GM23338 (cell line): ENCODE measurements around the gene SNTB2. TPM values are rescaled to one million over a fixed set of nuclear protein-coding genes. Genes with fewer than 3 reads are reported as not detected.

ENCODE experiments used
- ATAC-seq: fragments of 200-7000 bp; cut with Tn5 transposase; 3 replicates; pipeline ENCODE4 v1.9.1; 2020
- DNase-seq: peaks from one replicate; pipeline ENCODE4 v3.0.0-alpha.2; 2015; ENCODE audit warnings: low spot score
- H2AFZ ChIP-seq: fragments of 200-600 bp; sonication (generic); 2 replicates; pipeline ENCODE4 v1.8.0; 2016; ENCODE audit warnings: antibody characterized with exemption, mild to moderate bottlenecking, moderate library complexity
- H3F3A ChIP-seq: fragments of 200-600 bp; sonication (generic); replicated peaks from 2 replicates; pipeline ENCODE4 v1.8.0; 2017; ENCODE audit warnings: antibody characterized with exemption, mixed run types, low read depth
- H3K27ac ChIP-seq: fragments of 200-600 bp; sonication (generic); 2 replicates; pipeline ENCODE4 v1.6.1; 2016; ENCODE audit warnings: low read depth
- H3K27me3 ChIP-seq: fragments of 200-600 bp; sonication (generic); 2 replicates; pipeline ENCODE4 v1.8.0; 2016; ENCODE audit warnings: mild to moderate bottlenecking, mixed run types, moderate library complexity; ENCODE audit not compliant: insufficient read depth
- H3K36me3 ChIP-seq: fragments of 200-600 bp; sonication (generic); 2 replicates; pipeline ENCODE4 v1.8.0; 2016; ENCODE audit warnings: mild to moderate bottlenecking; ENCODE audit not compliant: insufficient read depth
- H3K4me1 ChIP-seq: fragments of 200-600 bp; sonication (generic); 2 replicates; pipeline ENCODE4 v1.8.0; 2016; ENCODE audit warnings: mild to moderate bottlenecking, moderate library complexity; ENCODE audit not compliant: insufficient read depth
- H3K4me2 ChIP-seq: fragments of 200-600 bp; sonication (generic); 2 replicates; pipeline ENCODE4 v1.7.1; 2017; ENCODE audit warnings: mixed run types
- H3K4me3 ChIP-seq: fragments of 200-600 bp; sonication (generic); 2 replicates; pipeline ENCODE4 v1.6.1; 2016; ENCODE audit warnings: mixed run types
- H3K79me2 ChIP-seq: fragments of 200-600 bp; sonication (generic); replicated peaks from 2 replicates; pipeline ENCODE4 v1.8.0; 2017; ENCODE audit warnings: mild to moderate bottlenecking; ENCODE audit not compliant: insufficient read depth
- H3K9me2 ChIP-seq: fragments of 200-600 bp; sonication (generic); 2 replicates; pipeline ENCODE4 v1.8.0; 2017; ENCODE audit not compliant: insufficient read depth
- H4K20me1 ChIP-seq: fragments of 200-600 bp; sonication (generic); replicated peaks from 2 replicates; pipeline ENCODE4 v1.8.0; 2017; ENCODE audit warnings: mild to moderate bottlenecking; ENCODE audit not compliant: insufficient read depth
- H3K27ac Mint-ChIP-seq: 2 replicates; pipeline ENCODE4 v1.8.0; 2020; ENCODE audit warnings: inconsistent platforms, mild to moderate bottlenecking, moderate library complexity, mixed read lengths
- H3K27me3 Mint-ChIP-seq: 3 replicates; pipeline ENCODE4 v1.8.0; 2022; ENCODE audit warnings: low read depth, mild to moderate bottlenecking, moderate library complexity, mixed read lengths, inconsistent platforms; ENCODE audit not compliant: insufficient read depth, poor library complexity
- H3K36me3 Mint-ChIP-seq: 3 replicates; pipeline ENCODE4 v1.8.0; 2021; ENCODE audit warnings: low read depth, mild to moderate bottlenecking, inconsistent platforms, moderate library complexity, mixed read lengths
- H3K4me1 Mint-ChIP-seq: 3 replicates; pipeline ENCODE4 v1.8.0; 2020; ENCODE audit warnings: mild to moderate bottlenecking, inconsistent platforms, mixed read lengths
- H3K4me3 Mint-ChIP-seq: 3 replicates; pipeline ENCODE4 v1.8.0; 2021; ENCODE audit warnings: moderate library complexity, mild to moderate bottlenecking, inconsistent platforms, mixed read lengths
- H3K9me3 Mint-ChIP-seq: 3 replicates; pipeline ENCODE4 v1.8.0; 2020; ENCODE audit warnings: moderate library complexity, mild to moderate bottlenecking, inconsistent platforms, mixed read lengths
- CREB1 ChIP-seq: fragments of 250-450 bp; sonication (Bioruptor Pico); IDR thresholded peaks from 2 replicates; pipeline ENCODE4 v1.5.0; 2020; ENCODE audit warnings: low read depth, mild to moderate bottlenecking, moderate library complexity
- EZH2 ChIP-seq: fragments of 200-600 bp; sonication (generic); IDR thresholded peaks from one replicate; pipeline ENCODE4 v1.8.0; 2017; ENCODE audit warnings: antibody characterized with exemption, mild to moderate bottlenecking, low read depth; ENCODE audit not compliant: unreplicated experiment
- EZH2phosphoT487 ChIP-seq: fragments of 200-600 bp; sonication (generic); IDR thresholded peaks from one replicate; pipeline ENCODE4 v1.8.1; 2018; ENCODE audit warnings: antibody characterized with exemption; ENCODE audit not compliant: unreplicated experiment
- JUNB ChIP-seq: IDR thresholded peaks from one replicate; pipeline ENCODE4 v1.6.1; 2016; ENCODE audit warnings: antibody characterized with exemption; ENCODE audit not compliant: unreplicated experiment
- NANOG ChIP-seq: IDR thresholded peaks from 2 replicates; pipeline ENCODE4 v1.6.1; 2016; ENCODE audit warnings: antibody characterized with exemption, borderline replicate concordance
- POLR2AphosphoS5 ChIP-seq: IDR thresholded peaks from 2 replicates; pipeline ENCODE4 v1.6.1; 2016; ENCODE audit warnings: antibody characterized with exemption, low read depth
- STAT1 ChIP-seq: IDR thresholded peaks from one replicate; pipeline ENCODE4 v1.6.1; 2016; ENCODE audit warnings: antibody characterized with exemption; ENCODE audit not compliant: unreplicated experiment
- ZNF114 ChIP-seq: fragments of 250-450 bp; sonication (Bioruptor Pico); IDR thresholded peaks from 2 replicates; pipeline ENCODE4 v1.5.0; 2020; ENCODE audit warnings: mild to moderate bottlenecking, moderate library complexity
- ZNF331 ChIP-seq: fragments of 250-450 bp; sonication (Bioruptor Pico); IDR thresholded peaks from 2 replicates; pipeline ENCODE4 v1.5.0; 2020; ENCODE audit warnings: low read depth, mild to moderate bottlenecking, moderate library complexity
- ZNF462 ChIP-seq: fragments of 250-450 bp; sonication (Bioruptor Pico); IDR thresholded peaks from 2 replicates; pipeline ENCODE4 v1.5.0; 2020; ENCODE audit warnings: mild to moderate bottlenecking, moderate library complexity
- polyA plus RNA-seq: library from polyadenylated mRNA; unstranded; fragments of >200 nt; fragmentation: Nextera tagmentation; extraction: Ambion mirVana; gene quantifications from 2 replicates; pipeline ENCODE4 v1.2.1, GENCODE V29; 2016
- total RNA-seq: library from RNA; depleted of rRNA; stranded (reverse); fragments of >200 nt; shearing (Covaris generic); gene quantifications from 2 replicates; pipeline ENCODE4 v1.2.3, GENCODE V29; 2014
- TF ChIP-seq, protein P1 (sequence below): IDR thresholded peaks from one replicate; pipeline ENCODE4 v1.6.1; 2018; ENCODE audit warnings: antibody characterized with exemption; ENCODE audit not compliant: unreplicated experiment
- TF ChIP-seq, protein P2 (sequence below), 2 experiments: fragments of 200-600 bp in 1 of 2; sonication (generic) in 1 of 2; conservative IDR thresholded peaks; 2 replicates each; pipeline versions ENCODE4 v1.5.1 to v1.6.1; 2016 to 2017; ENCODE audit warnings: antibody characterized with exemption in 2 of 2, low read depth in 2 of 2, mild to moderate bottlenecking in 2 of 2, moderate library complexity in 1 of 2
- TF ChIP-seq, protein P3 (sequence below): IDR thresholded peaks from 2 replicates; pipeline ENCODE4 v1.6.1; 2016; ENCODE audit warnings: antibody characterized with exemption

SNTB2 gene
- total and polyA plus RNA-seq, 2 experiments from 2014 or later = 4.8 to 42.7 TPM

GRCh38 chr16:69327585-69328310, 140.8 kb downstream of the SNTB2 start:
- H3K36me3 ChIP-seq = peaks cover 11% of the 10 kb centered on the region
- Mint-ChIP-seq H3K27me3 (peaks cover 21% of the 10 kb centered on the region), H3K27ac (no peak overlapping the region), H3K4me1 (peaks cover 18% of the 10 kb centered on the region), H3K4me3 (peak overlapping the region; percentile 90), H3K9me3 (0 out of 3 replicates have a peak, but pooled peaks cover 4% of the 10 kb centered on the region), H3K36me3 (peaks cover 83% of the 10 kb centered on the region)
- peak overlapping the region; percentile 95; the same call in 1 of the 2 replicates for H3K4me2 ChIP-seq
- H4K20me1 ChIP-seq = peaks cover 46% of the 10 kb centered on the region
- TF ChIP-seq JUNB = no peak
- TF ChIP-seq CREB1 (CRISPR knock-in tag) = no peak
- TF ChIP-seq STAT1 = no peak
- no peak for TF ChIP-seq ZNF462 (CRISPR knock-in tag)
- TF ChIP-seq, protein P1, sequence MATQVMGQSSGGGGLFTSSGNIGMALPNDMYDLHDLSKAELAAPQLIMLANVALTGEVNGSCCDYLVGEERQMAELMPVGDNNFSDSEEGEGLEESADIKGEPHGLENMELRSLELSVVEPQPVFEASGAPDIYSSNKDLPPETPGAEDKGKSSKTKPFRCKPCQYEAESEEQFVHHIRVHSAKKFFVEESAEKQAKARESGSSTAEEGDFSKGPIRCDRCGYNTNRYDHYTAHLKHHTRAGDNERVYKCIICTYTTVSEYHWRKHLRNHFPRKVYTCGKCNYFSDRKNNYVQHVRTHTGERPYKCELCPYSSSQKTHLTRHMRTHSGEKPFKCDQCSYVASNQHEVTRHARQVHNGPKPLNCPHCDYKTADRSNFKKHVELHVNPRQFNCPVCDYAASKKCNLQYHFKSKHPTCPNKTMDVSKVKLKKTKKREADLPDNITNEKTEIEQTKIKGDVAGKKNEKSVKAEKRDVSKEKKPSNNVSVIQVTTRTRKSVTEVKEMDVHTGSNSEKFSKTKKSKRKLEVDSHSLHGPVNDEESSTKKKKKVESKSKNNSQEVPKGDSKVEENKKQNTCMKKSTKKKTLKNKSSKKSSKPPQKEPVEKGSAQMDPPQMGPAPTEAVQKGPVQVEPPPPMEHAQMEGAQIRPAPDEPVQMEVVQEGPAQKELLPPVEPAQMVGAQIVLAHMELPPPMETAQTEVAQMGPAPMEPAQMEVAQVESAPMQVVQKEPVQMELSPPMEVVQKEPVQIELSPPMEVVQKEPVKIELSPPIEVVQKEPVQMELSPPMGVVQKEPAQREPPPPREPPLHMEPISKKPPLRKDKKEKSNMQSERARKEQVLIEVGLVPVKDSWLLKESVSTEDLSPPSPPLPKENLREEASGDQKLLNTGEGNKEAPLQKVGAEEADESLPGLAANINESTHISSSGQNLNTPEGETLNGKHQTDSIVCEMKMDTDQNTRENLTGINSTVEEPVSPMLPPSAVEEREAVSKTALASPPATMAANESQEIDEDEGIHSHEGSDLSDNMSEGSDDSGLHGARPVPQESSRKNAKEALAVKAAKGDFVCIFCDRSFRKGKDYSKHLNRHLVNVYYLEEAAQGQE = no peak
- TF ChIP-seq EZH2phosphoT487 = no peak
- TF ChIP-seq NANOG = no peak
- no peak for TF ChIP-seq POLR2AphosphoS5
- TF ChIP-seq, protein P2, sequence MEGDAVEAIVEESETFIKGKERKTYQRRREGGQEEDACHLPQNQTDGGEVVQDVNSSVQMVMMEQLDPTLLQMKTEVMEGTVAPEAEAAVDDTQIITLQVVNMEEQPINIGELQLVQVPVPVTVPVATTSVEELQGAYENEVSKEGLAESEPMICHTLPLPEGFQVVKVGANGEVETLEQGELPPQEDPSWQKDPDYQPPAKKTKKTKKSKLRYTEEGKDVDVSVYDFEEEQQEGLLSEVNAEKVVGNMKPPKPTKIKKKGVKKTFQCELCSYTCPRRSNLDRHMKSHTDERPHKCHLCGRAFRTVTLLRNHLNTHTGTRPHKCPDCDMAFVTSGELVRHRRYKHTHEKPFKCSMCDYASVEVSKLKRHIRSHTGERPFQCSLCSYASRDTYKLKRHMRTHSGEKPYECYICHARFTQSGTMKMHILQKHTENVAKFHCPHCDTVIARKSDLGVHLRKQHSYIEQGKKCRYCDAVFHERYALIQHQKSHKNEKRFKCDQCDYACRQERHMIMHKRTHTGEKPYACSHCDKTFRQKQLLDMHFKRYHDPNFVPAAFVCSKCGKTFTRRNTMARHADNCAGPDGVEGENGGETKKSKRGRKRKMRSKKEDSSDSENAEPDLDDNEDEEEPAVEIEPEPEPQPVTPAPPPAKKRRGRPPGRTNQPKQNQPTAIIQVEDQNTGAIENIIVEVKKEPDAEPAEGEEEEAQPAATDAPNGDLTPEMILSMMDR (conservative IDR thresholded peaks at IDR 0.05; ENCODE audit: low read depth in 2 of 2) = no peak
- TF ChIP-seq ZNF331 = no peak
- no peak for TF ChIP-seq ZNF114 (CRISPR knock-in tag)
- TF ChIP-seq EZH2 = no peak
- TF ChIP-seq, protein P3, sequence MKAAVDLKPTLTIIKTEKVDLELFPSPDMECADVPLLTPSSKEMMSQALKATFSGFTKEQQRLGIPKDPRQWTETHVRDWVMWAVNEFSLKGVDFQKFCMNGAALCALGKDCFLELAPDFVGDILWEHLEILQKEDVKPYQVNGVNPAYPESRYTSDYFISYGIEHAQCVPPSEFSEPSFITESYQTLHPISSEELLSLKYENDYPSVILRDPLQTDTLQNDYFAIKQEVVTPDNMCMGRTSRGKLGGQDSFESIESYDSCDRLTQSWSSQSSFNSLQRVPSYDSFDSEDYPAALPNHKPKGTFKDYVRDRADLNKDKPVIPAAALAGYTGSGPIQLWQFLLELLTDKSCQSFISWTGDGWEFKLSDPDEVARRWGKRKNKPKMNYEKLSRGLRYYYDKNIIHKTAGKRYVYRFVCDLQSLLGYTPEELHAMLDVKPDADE = no peak
- no peaks in the 10 kb centered on the region for H3K9me2 ChIP-seq
- peaks cover 63% of the 10 kb centered on the region for H3K79me2 ChIP-seq
- peaks cover 21% of the 10 kb centered on the region for H3K4me1 ChIP-seq
- H2AFZ ChIP-seq = no peak overlapping the region
- ATAC-seq (no peak), DNase-seq (no peak)
- H3K4me3 ChIP-seq = peak overlapping the region; percentile 90
- H3F3A ChIP-seq = peaks cover 38% of the 10 kb centered on the region
- H3K27ac ChIP-seq = no peak overlapping the region
- no peaks in the 10 kb centered on the region for H3K27me3 ChIP-seq
